ENCODE data around the gene PLK5.
"Not testable (repeated sequence)": the region's sequence is repeated elsewhere in the genome, so short reads cannot be mapped to it uniquely, and the experiment has no call there.

The PLK5 gene, protein sequence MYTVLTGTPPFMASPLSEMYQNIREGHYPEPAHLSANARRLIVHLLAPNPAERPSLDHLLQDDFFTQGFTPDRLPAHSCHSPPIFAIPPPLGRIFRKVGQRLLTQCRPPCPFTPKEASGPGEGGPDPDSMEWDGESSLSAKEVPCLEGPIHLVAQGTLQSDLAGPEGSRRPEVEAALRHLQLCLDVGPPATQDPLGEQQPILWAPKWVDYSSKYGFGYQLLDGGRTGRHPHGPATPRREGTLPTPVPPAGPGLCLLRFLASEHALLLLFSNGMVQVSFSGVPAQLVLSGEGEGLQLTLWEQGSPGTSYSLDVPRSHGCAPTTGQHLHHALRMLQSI

DNA sequence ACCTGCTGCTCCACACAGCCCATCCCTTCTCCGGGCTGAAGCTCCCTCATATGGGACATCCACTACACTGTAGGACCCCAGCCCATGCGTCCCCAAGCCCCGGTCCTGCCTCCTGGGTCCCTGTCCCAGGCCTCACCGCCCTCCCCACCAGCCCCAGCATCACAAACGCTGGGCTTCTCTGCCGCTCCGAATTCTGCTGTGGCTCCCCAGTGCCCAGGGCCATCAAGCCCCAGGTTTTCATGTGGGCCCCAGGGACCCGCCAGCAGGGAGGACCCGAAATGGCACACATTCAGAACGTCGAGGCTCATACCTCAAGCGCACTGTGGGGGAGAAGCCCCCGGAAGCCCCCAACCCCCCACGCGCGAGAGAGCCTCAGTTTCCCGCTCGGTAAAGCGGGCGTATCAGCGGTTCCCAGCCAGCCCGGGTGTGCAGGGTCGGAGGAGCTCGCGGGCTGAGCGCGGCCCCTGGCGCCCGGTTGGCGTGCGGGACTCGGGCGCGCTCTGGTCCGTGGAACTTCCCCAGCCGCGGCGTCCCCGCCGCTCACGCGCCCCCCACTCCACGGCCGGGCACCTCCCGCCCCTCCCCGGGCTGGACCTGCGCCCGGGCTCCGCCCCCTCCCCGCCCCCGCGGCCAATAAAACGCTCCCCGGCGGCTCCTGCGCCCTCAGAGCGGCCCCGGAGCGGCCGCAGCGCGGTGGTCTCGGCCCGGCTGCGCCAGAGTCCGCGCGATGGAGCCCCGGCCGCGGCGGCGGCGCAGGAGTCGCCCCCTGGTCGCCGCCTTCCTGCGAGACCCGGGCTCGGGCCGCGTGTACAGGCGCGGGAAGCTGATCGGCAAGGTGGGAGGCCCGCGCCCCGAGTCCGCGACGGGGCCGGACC, at the start of gene PLK5:
TSS of gene PLK5 (plus strand) at position 666 of the 875 bp plus-strand sequence. CDS start 2,920 bp downstream, outside the sequence.
- no peak for DNase-seq

DNA sequence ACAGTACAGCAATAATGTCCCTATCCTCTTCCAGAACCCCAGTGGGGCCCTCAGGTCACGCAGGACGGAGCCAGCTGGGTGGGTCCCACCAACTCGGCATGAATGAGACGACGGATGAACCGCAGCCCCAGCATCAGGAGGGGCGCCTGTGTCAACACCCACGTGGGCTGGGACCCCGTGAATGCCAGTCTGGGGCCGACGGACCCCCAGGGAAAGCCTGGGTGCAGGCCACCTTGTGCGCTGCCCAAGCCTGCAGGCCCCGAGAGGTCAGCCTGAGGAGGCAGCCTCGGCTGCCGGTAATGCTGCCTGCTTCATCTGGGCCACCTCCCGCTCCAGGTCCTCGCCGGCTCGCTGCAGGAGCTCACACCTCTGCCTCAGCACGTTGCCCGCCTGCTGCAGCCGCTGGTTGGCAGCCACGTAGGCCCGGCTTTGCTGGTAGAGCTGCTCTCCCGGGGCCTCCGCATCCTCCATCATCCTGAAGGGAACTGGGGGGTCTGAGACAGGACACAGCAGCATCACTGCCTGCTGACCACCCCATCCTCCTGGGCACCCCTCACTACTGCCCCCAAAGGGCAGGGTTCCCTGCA, 49.0 kb upstream of the PLK5 start:
- no peak for DNase-seq

GRCh38 chr19:1475751-1476437, 48.0 kb upstream of the PLK5 start:
- no peak for DNase-seq

DNA sequence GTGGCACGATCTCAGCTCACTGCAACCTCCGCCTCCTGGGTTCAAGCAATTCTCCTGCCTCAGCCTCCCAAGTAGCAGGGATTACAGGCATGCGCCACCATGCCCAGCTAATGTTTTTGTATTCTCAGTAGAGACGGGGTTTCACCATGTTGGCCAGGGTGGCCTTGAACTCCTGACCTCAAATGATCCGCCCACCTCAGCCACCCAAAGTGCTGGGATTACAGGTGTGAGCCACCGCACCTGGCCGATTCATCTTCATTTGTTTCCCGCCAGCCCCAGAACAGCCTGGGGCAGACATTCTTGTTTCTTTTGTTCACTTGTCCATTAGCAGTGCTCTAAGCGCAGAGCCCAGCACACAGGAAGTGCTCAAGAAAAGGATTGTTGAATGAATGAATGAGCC, 46.8 kb upstream of the PLK5 start:
- DNase-seq: not testable (repeated sequence)

DNA sequence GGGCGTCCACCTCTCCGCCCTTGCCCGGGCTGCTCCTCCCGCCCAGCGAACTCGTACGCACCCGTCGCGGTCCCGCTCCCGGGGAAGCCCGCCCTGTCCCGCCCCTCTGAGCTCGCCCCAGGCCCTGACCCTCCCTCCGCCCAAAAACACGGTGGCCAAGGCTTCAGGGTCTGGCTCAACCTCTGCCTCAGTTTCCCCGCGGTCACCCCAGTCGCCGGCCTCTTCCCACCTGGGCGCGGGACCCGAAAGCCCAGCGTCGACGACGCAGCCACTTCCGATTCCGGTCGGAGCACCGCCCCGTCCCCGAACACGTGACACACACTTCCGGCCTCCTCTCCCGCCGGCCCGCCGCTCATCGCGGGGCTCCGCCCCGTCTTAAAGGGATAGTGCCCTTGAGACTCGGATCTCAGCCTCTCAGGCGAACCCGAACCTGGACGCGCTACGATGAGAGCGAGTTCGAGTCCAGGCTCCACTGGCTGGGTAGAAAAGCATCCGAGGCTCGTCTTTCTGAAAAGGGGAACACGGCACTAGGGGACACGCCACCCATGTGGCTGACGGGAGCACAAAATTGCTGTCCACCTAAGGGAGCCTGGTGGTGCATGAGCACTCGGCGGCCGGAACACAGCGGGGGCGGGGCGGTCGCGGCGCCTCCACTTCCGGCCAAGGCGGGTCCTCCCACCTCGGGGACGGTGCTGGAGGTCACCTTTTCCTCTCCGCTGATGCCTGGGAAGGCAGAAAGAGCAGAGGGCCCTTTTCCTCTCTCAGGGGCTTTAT, 44.8 kb upstream of the PLK5 start, which contains the start of gene C19orf25:
TSS of gene C19orf25 (minus strand) at position 282 of the 774 bp plus-strand sequence. CDS start 312 bp downstream, outside the sequence.
- peak; percentile 65 for DNase-seq

- no peak for DNase-seq
Measured at GRCh38 chr19:1481224-1481892, 42.5 kb upstream of the PLK5 start.

GRCh38 chr19:1481893-1482360, 42.0 kb upstream of the PLK5 start:
- no peak for DNase-seq

- DNase-seq: no peak
Measured at GRCh38 chr19:1482361-1483130, 41.3 kb upstream of the PLK5 start.

DNA sequence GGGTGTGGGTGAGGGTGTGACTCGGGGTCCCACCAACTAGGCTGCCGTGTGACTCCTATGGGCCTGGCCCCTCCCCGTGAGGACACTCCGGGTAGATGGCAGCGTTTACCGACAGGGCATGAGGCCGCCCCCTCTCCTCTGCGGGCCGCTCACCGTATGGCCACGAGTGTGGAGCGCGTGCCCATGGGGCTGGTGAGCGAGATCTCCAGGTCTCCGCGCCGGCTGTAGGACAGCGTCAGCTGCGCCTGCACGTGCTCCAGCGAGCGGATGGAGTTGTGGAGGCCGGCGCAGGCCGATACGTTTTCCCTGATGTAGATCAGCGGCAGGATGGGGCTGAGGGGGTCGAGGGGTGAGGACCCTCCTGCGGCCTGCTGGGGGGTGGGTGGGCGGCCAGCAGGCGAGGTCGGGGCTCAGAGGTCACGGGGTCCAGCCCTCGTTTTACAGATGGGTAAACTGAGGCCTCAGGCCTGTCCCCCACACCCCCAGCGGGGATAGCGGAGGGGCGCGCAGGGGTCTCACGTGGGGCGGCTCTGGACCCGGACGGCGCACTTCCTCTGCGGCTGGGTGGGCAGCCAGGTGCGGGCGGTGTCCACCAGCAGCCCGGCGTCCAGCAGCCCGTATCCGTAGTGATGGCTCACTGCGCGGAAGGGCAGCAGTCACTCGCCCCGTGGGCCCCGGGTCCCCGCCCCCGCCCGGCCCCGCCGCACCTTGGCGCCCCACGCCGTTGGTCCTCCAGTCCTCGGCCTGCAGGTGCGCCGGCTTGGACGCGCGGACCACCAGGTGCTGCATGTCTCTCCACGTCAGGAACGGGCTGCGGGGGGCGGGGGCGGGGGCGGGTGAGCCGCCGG, 40.5 kb upstream of the PLK5 start:
- DNase-seq: no peak

- no peak for DNase-seq
Measured at GRCh38 chr19:1483979-1484428, 39.9 kb upstream of the PLK5 start.

DNA sequence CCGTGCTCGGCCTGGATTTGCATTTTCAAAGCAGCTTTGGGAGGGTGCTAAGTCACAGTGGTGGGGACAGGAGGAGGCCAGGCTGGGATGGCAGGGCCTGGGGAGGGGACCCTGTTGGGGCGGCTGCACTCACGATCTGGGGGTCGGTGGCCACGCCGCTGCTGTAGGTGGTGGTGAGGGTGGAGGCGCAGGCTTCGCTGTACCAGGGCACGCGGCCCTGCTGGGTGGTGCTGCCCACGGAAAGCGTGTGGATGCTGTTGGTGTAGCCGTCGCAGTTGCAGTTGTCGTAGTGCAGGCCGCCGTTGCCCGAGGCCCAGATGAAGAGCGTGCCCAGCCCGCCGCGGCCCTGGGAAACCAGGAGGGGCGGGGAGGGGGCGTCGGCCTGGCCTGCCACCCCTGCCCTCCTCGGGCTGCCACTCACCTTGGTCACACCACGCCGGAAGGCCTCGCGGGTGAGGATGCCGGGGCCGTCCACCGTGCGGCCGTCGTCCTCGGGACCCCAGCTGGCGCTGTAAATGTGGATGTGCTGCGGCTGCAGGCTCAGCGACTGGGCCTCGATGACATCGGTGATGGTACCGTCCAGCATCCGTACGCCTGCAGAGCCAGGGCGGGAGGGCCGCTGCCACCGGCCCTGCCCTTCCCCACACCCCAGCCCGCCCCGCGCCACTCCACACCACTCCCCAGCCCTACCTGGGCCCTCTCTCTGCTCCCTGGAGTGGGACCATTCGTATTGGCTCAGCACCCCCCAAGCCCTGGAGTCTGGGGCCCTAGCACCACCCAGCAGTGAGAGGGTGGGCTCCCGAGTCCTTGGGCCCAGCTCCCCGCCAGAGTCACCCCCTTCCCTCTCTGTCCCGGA, 36.9 kb upstream of the PLK5 start:
- no peak for DNase-seq

GRCh38 chr19:1487576-1488281, 36.1 kb upstream of the PLK5 start:
- DNase-seq: no peak

DNA sequence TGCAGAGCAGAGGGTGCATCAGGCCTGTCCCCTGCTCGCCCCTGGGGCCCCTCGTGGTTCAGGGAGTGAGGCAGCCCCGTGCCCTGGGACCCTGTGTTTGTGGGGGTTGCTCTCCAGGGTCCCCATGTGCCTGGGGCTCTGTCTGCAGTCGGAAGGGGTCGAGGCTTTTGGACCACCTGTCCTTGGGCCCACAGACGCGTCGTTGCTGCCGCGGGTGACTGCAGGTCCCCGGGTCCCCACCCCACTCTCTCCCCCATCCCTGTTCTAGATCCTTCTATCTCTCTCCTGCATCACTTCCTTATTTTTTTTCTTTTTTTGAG, 35.6 kb upstream of the PLK5 start:
- no peak for DNase-seq

GRCh38 chr19:1489463-1490310, 34.2 kb upstream of the PLK5 start:
- no peak for DNase-seq

DNA sequence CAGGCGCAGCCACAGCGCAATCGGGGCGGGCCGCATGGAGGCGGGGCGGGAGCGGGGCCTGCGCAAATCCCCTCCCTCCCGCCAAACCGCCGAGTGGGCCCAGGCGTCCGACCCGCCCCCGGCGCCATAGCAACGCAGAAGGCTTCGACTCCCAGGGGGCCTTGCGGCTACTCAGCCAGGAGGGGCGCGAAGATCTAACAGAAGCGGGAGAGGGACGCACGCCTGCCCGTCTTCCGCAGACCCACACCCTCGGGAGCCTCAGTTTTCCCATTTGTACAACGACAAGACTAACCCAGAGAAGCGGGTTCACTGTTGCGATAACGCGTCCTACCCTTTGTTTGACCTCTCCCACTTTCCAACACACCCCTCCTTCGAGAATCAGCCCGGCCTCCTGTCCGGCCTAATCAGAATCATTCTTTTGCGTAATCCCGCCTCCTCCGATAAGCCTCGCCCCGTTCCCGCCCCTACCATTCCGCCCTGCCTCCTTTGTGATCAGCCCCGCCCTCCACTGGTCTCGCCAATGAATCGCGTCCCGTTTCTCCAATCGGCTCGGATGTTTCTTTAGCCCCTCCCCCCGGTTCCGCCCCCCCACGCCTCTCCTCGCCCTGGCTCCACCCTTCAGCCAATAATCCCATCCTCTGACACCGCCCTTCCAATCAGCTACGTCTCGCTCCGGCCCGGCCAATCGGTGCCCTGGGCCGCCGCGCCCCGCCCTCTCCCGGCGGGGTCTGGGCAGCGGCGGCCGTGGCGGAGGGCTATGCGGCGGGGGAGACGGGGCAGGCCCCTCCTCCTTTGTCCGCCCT, 33.4 kb upstream of the PLK5 start, which contains the start of gene PCSK4:
TSS of gene PCSK4 (minus strand) at position 40 of the 803 bp plus-strand sequence. CDS start at position 36, 4 bp downstream.
- DNase-seq: peak; percentile 95

Data from NCI-H524 treated with DMSO at 0.1 percent for 48 hours (cell line).